WTC11 (cell line): ENCODE results near the gene ZNF200. TPM values are rescaled to one million over a fixed set of nuclear protein-coding genes. Genes with fewer than 3 reads are reported as not detected.
A peak's percentile ranks its signal among the peaks of the same experiment; 100 is the strongest.

Source experiments
- IRF2 ChIP-seq: sonication (generic); formaldehyde crosslinking; IDR thresholded peaks from 2 replicates; pipeline ENCODE4 v1.8.0; 2022; ENCODE audit warnings: low read depth, missing genetic modification reagents, borderline replicate concordance
- JAZF1 ChIP-seq: fragments of 250-450 bp; sonication (Bioruptor Pico); IDR thresholded peaks from 2 replicates; pipeline ENCODE4 v1.9.0; 2021; ENCODE audit warnings: moderate library complexity, mild to moderate bottlenecking, inconsistent platforms
- KAT7 ChIP-seq: sonication (generic); formaldehyde crosslinking; IDR thresholded peaks from 2 replicates; pipeline ENCODE4 v1.8.1; 2023; ENCODE audit warnings: missing genetic modification reagents, mild to moderate bottlenecking, borderline replicate concordance
- NFATC4 ChIP-seq: fragments of 250-450 bp; sonication (Bioruptor Pico); IDR thresholded peaks from 2 replicates; pipeline ENCODE4 v1.9.0; 2021; ENCODE audit warnings: mild to moderate bottlenecking
- NFE2L1 ChIP-seq: sonication (generic); formaldehyde crosslinking; IDR thresholded peaks from 2 replicates; pipeline ENCODE4 v1.8.1; 2023; ENCODE audit warnings: missing genetic modification reagents
- NR1H2 ChIP-seq: sonication (generic); formaldehyde crosslinking; IDR thresholded peaks from 2 replicates; pipeline ENCODE4 v1.9.0; 2021; ENCODE audit warnings: mild to moderate bottlenecking, moderate library complexity, missing genetic modification reagents
- NR2C2 ChIP-seq: sonication (generic); formaldehyde crosslinking; IDR thresholded peaks from 2 replicates; pipeline ENCODE4 v1.8.0; 2022; ENCODE audit warnings: mild to moderate bottlenecking, missing genetic modification reagents
- RORB ChIP-seq: fragments of 250-450 bp; sonication (Bioruptor Pico); IDR thresholded peaks from 2 replicates; pipeline ENCODE4 v1.9.0; 2021; ENCODE audit warnings: mild to moderate bottlenecking
- SMAD3 ChIP-seq: sonication (generic); formaldehyde crosslinking; IDR thresholded peaks from 2 replicates; pipeline ENCODE4 v1.8.0; 2022; ENCODE audit warnings: missing genetic modification reagents, mild to moderate bottlenecking, borderline replicate concordance
- SMAD4 ChIP-seq: sonication (generic); formaldehyde crosslinking; IDR thresholded peaks from 2 replicates; pipeline ENCODE4 v1.8.0; 2022; ENCODE audit warnings: mild to moderate bottlenecking, missing genetic modification reagents
- SP1 ChIP-seq: sonication (generic); formaldehyde crosslinking; conservative IDR thresholded peaks from 2 replicates; pipeline ENCODE4 v1.8.1; 2022; ENCODE audit warnings: missing genetic modification reagents
- TCF7 ChIP-seq: sonication (generic); formaldehyde crosslinking; IDR thresholded peaks from 2 replicates; pipeline ENCODE4 v1.8.0; 2022; ENCODE audit warnings: mild to moderate bottlenecking, low read depth, missing genetic modification reagents, moderate library complexity
- TEAD1 ChIP-seq: sonication (generic); formaldehyde crosslinking; IDR thresholded peaks from 2 replicates; pipeline ENCODE4 v1.8.0; 2022; ENCODE audit warnings: mild to moderate bottlenecking, missing genetic modification reagents
- ZNF219 ChIP-seq: sonication (generic); formaldehyde crosslinking; IDR thresholded peaks from 2 replicates; pipeline ENCODE4 v1.8.0; 2023; ENCODE audit warnings: missing genetic modification reagents, mild to moderate bottlenecking, borderline replicate concordance
- ZNF232 ChIP-seq: sonication (generic); formaldehyde crosslinking; IDR thresholded peaks from 2 replicates; pipeline ENCODE4 v1.8.0; 2022; ENCODE audit warnings: mild to moderate bottlenecking, missing genetic modification reagents
- ZNF263 ChIP-seq: sonication (generic); formaldehyde crosslinking; IDR thresholded peaks from 2 replicates; pipeline ENCODE4 v1.8.1; 2022; ENCODE audit warnings: low read depth, mild to moderate bottlenecking, moderate library complexity, missing genetic modification reagents
- total RNA-seq: library from RNA; stranded (reverse); gene quantifications from 3 replicates; pipeline ENCODE4 v1.2.3, GENCODE V29; 2021
- TF ChIP-seq, protein P1 (sequence below): sonication (generic); formaldehyde crosslinking; IDR thresholded peaks from 2 replicates; pipeline ENCODE4 v1.8.1; 2022; ENCODE audit warnings: mild to moderate bottlenecking, missing genetic modification reagents, moderate library complexity, borderline replicate concordance
- TF ChIP-seq, protein P2 (sequence below): sonication (generic); formaldehyde crosslinking; IDR thresholded peaks from 2 replicates; pipeline ENCODE4 v1.8.1; 2023; ENCODE audit warnings: mild to moderate bottlenecking, moderate library complexity, missing genetic modification reagents
- TF ChIP-seq, protein P3 (sequence below): sonication (generic); formaldehyde crosslinking; IDR thresholded peaks from 2 replicates; pipeline ENCODE4 v1.8.1; 2023; ENCODE audit warnings: mild to moderate bottlenecking, missing genetic modification reagents, moderate library complexity
- TF ChIP-seq, protein P4 (sequence below): fragments of 250-450 bp; sonication (Bioruptor Pico); IDR thresholded peaks from 2 replicates; pipeline ENCODE4 v1.9.0; 2021; ENCODE audit warnings: mild to moderate bottlenecking, borderline replicate concordance
- TF ChIP-seq, protein P5 (sequence below): sonication (generic); formaldehyde crosslinking; IDR thresholded peaks from 2 replicates; pipeline ENCODE4 v1.8.1; 2023; ENCODE audit warnings: mild to moderate bottlenecking, missing genetic modification reagents, moderate library complexity
- TF ChIP-seq, protein P6 (sequence below): sonication (generic); formaldehyde crosslinking; IDR thresholded peaks from 2 replicates; pipeline ENCODE4 v1.8.1; 2022; ENCODE audit warnings: mild to moderate bottlenecking, moderate library complexity, missing genetic modification reagents
- TF ChIP-seq, protein P7 (sequence below): sonication (generic); formaldehyde crosslinking; IDR thresholded peaks from 2 replicates; pipeline ENCODE4 v1.8.1; 2023; ENCODE audit warnings: mild to moderate bottlenecking, missing genetic modification reagents
- TF ChIP-seq, protein P8 (sequence below): sonication (generic); formaldehyde crosslinking; conservative IDR thresholded peaks from 2 replicates; pipeline ENCODE4 v1.8.1; 2023; ENCODE audit warnings: mild to moderate bottlenecking, low read depth, missing genetic modification reagents, moderate library complexity

ZNF200 gene
- total RNA-seq, 1 experiment from 2014 or later: 9.7 TPM

DNA sequence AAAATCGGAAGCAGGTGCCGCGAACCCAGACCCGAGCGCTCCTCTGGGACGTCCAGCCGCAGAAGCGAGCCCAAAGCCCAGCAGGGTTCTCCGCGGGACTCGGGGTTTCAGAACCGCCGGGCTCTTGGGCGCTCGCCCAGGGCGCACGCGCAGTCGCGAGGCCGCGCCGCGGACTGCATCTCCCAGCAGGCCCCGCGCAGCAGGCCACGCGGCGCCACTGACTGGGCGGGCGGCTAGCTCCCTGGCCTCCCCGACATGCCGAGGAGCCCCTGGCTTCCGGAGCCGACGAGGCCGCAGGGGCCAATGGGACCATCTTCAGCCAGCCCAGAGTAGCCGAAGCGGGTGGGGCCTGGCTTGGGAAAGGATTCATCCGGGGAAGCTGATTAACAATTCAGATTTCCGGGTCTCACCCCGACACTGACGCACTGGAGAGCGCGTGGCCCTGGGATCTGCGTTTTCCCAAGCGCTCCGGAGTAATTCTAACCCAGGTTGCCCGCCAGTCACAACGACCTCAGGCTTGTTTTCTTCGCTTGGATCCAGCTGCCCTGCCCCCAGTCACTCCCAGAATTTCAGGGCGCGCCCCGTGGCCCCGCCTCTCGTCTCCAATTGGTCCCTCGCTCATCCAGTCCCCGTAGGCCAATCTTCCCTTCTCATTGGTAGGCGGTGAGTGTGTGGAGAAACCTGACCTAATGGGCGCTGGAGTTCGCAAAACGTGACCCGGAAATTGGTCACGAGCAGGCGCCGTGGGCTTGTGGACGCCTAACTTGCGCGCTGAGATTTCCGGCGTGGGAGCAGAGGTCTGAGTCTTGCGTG is 48.0 kb upstream of the ZNF200 start, which contains the start of gene ZNF263 (continued):
- TF ChIP-seq, protein P1, sequence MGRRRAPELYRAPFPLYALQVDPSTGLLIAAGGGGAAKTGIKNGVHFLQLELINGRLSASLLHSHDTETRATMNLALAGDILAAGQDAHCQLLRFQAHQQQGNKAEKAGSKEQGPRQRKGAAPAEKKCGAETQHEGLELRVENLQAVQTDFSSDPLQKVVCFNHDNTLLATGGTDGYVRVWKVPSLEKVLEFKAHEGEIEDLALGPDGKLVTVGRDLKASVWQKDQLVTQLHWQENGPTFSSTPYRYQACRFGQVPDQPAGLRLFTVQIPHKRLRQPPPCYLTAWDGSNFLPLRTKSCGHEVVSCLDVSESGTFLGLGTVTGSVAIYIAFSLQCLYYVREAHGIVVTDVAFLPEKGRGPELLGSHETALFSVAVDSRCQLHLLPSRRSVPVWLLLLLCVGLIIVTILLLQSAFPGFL (CRISPR knock-in tag): no peak
- TF ChIP-seq SP1 (CRISPR knock-in tag) (peak; percentile 63), TCF7 (CRISPR knock-in tag) (no peak), NFE2L1 (CRISPR knock-in tag) (no peak), RORB (CRISPR knock-in tag) (no peak), TEAD1 (CRISPR knock-in tag) (no peak; the same call in 1 of the 2 replicates), JAZF1 (CRISPR knock-in tag) (no peak), ZNF219 (0 out of 2 replicates have a peak, but pooled peaks have one; percentile 20), SMAD3 (CRISPR knock-in tag) (0 out of 2 replicates have a peak, but pooled peaks have one; percentile 44), ZNF263 (CRISPR knock-in tag) (peak; percentile 28; the same call in 1 of the 2 replicates), IRF2 (CRISPR knock-in tag) (no peak), NR1H2 (no peak), SMAD4 (CRISPR knock-in tag) (no peak), NFATC4 (no peak), KAT7 (no peak), ZNF232 (peak; percentile 12; the same call in 1 of the 2 replicates), NR2C2 (no peak; the same call in 1 of the 2 replicates)
- TF ChIP-seq, protein P2, sequence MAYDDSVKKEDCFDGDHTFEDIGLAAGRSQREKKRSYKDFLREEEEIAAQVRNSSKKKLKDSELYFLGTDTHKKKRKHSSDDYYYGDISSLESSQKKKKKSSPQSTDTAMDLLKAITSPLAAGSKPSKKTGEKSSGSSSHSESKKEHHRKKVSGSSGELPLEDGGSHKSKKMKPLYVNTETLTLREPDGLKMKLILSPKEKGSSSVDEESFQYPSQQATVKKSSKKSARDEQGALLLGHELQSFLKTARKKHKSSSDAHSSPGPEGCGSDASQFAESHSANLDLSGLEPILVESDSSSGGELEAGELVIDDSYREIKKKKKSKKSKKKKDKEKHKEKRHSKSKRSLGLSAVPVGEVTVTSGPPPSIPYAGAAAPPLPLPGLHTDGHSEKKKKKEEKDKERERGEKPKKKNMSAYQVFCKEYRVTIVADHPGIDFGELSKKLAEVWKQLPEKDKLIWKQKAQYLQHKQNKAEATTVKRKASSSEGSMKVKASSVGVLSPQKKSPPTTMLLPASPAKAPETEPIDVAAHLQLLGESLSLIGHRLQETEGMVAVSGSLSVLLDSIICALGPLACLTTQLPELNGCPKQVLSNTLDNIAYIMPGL (CRISPR knock-in tag): peak; percentile 81; the same call in 1 of the 2 replicates
- TF ChIP-seq, protein P3, sequence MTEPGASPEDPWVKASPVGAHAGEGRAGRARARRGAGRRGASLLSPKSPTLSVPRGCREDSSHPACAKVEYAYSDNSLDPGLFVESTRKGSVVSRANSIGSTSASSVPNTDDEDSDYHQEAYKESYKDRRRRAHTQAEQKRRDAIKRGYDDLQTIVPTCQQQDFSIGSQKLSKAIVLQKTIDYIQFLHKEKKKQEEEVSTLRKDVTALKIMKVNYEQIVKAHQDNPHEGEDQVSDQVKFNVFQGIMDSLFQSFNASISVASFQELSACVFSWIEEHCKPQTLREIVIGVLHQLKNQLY (CRISPR knock-in tag): no peak
- TF ChIP-seq, protein P4, sequence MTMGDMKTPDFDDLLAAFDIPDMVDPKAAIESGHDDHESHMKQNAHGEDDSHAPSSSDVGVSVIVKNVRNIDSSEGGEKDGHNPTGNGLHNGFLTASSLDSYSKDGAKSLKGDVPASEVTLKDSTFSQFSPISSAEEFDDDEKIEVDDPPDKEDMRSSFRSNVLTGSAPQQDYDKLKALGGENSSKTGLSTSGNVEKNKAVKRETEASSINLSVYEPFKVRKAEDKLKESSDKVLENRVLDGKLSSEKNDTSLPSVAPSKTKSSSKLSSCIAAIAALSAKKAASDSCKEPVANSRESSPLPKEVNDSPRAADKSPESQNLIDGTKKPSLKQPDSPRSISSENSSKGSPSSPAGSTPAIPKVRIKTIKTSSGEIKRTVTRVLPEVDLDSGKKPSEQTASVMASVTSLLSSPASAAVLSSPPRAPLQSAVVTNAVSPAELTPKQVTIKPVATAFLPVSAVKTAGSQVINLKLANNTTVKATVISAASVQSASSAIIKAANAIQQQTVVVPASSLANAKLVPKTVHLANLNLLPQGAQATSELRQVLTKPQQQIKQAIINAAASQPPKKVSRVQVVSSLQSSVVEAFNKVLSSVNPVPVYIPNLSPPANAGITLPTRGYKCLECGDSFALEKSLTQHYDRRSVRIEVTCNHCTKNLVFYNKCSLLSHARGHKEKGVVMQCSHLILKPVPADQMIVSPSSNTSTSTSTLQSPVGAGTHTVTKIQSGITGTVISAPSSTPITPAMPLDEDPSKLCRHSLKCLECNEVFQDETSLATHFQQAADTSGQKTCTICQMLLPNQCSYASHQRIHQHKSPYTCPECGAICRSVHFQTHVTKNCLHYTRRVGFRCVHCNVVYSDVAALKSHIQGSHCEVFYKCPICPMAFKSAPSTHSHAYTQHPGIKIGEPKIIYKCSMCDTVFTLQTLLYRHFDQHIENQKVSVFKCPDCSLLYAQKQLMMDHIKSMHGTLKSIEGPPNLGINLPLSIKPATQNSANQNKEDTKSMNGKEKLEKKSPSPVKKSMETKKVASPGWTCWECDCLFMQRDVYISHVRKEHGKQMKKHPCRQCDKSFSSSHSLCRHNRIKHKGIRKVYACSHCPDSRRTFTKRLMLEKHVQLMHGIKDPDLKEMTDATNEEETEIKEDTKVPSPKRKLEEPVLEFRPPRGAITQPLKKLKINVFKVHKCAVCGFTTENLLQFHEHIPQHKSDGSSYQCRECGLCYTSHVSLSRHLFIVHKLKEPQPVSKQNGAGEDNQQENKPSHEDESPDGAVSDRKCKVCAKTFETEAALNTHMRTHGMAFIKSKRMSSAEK (CRISPR knock-in tag): no peak
- TF ChIP-seq, protein P5, sequence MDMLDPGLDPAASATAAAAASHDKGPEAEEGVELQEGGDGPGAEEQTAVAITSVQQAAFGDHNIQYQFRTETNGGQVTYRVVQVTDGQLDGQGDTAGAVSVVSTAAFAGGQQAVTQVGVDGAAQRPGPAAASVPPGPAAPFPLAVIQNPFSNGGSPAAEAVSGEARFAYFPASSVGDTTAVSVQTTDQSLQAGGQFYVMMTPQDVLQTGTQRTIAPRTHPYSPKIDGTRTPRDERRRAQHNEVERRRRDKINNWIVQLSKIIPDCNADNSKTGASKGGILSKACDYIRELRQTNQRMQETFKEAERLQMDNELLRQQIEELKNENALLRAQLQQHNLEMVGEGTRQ (CRISPR knock-in tag): peak; percentile 90
- TF ChIP-seq, protein P6, sequence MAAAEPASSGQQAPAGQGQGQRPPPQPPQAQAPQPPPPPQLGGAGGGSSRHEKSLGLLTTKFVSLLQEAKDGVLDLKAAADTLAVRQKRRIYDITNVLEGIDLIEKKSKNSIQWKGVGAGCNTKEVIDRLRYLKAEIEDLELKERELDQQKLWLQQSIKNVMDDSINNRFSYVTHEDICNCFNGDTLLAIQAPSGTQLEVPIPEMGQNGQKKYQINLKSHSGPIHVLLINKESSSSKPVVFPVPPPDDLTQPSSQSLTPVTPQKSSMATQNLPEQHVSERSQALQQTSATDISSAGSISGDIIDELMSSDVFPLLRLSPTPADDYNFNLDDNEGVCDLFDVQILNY (CRISPR knock-in tag): 0 out of 2 replicates have a peak, but pooled peaks have one; percentile 56
- TF ChIP-seq, protein P7, sequence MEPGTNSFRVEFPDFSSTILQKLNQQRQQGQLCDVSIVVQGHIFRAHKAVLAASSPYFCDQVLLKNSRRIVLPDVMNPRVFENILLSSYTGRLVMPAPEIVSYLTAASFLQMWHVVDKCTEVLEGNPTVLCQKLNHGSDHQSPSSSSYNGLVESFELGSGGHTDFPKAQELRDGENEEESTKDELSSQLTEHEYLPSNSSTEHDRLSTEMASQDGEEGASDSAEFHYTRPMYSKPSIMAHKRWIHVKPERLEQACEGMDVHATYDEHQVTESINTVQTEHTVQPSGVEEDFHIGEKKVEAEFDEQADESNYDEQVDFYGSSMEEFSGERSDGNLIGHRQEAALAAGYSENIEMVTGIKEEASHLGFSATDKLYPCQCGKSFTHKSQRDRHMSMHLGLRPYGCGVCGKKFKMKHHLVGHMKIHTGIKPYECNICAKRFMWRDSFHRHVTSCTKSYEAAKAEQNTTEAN (CRISPR knock-in tag): 0 out of 2 replicates have a peak, but pooled peaks have one; percentile 41
- TF ChIP-seq, protein P8, sequence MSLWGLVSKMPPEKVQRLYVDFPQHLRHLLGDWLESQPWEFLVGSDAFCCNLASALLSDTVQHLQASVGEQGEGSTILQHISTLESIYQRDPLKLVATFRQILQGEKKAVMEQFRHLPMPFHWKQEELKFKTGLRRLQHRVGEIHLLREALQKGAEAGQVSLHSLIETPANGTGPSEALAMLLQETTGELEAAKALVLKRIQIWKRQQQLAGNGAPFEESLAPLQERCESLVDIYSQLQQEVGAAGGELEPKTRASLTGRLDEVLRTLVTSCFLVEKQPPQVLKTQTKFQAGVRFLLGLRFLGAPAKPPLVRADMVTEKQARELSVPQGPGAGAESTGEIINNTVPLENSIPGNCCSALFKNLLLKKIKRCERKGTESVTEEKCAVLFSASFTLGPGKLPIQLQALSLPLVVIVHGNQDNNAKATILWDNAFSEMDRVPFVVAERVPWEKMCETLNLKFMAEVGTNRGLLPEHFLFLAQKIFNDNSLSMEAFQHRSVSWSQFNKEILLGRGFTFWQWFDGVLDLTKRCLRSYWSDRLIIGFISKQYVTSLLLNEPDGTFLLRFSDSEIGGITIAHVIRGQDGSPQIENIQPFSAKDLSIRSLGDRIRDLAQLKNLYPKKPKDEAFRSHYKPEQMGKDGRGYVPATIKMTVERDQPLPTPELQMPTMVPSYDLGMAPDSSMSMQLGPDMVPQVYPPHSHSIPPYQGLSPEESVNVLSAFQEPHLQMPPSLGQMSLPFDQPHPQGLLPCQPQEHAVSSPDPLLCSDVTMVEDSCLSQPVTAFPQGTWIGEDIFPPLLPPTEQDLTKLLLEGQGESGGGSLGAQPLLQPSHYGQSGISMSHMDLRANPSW: no peak
